HG03066 (cell line): Measurements from ENCODE around the gene RAD51B.

Experiments
- ATAC-seq: cut with Tn5 transposase; IDR thresholded peaks from one replicate; pipeline ENCODE4 v1.9.1; 2021; ENCODE audit warnings: low read depth; ENCODE audit not compliant: unreplicated experiment

The RAD51B gene

GRCh38 chr14:68771631-68772030 is 952.1 kb downstream of the RAD51B start:
- no peak for ATAC-seq

- no peak for ATAC-seq
These were observed 953.3 kb downstream of the RAD51B start for GRCh38 chr14:68772761-68773381.

- no peak for ATAC-seq
These were observed 955.4 kb downstream of the RAD51B start for GRCh38 chr14:68774771-68775613.

GRCh38 chr14:68775614-68776126 is 956.1 kb downstream of the RAD51B start:
- no peak for ATAC-seq

- ATAC-seq, result no peak
These were observed 958.1 kb downstream of the RAD51B start for GRCh38 chr14:68777644-68778043.
